ENCODE measurements around the gene CTU2.

The CTU2 gene

GRCh38 chr16:88697116-88697830 is 9.0 kb upstream of the CTU2 start:
- DNase-seq (ENCODE audit: low read depth), result no peak

GRCh38 chr16:88697831-88698615 is 8.3 kb upstream of the CTU2 start:
- DNase-seq (ENCODE audit: low read depth), result no peak

GRCh38 chr16:88698646-88699045 is 7.7 kb upstream of the CTU2 start:
- no peak for DNase-seq (ENCODE audit: low read depth)

- DNase-seq (ENCODE audit: low read depth), result no peak
These were observed 7.1 kb upstream of the CTU2 start for GRCh38 chr16:88699180-88699579.

GRCh38 chr16:88700322-88700635 is 6.0 kb upstream of the CTU2 start:
- DNase-seq (ENCODE audit: low read depth), result no peak

GRCh38 chr16:88700636-88701482 is 5.4 kb upstream of the CTU2 start:
- DNase-seq (ENCODE audit: low read depth), result peak; percentile 91

- DNase-seq (ENCODE audit: low read depth), result no peak
These were observed 4.5 kb upstream of the CTU2 start for GRCh38 chr16:88701581-88702370.

GRCh38 chr16:88702371-88703210 is 3.7 kb upstream of the CTU2 start:
- DNase-seq (ENCODE audit: low read depth), result no peak

GRCh38 chr16:88703486-88704309 is 2.6 kb upstream of the CTU2 start:
- peak; percentile 56 for DNase-seq (ENCODE audit: low read depth)

GRCh38 chr16:88705076-88705684 is 1.1 kb upstream of the CTU2 start:
- DNase-seq (ENCODE audit: low read depth), result no peak

- no peak for DNase-seq (ENCODE audit: low read depth)
These were observed 488 bp upstream of the CTU2 start for GRCh38 chr16:88705801-88706228.

GRCh38 chr16:88706965-88707826 is 893 bp downstream of the CTU2 start:
- DNase-seq (ENCODE audit: low read depth), result no peak

- no peak for DNase-seq (ENCODE audit: low read depth)
These were observed 4.3 kb downstream of the CTU2 start for GRCh38 chr16:88710556-88710955.

- DNase-seq (ENCODE audit: low read depth), result no peak
These were observed 5.5 kb downstream of the CTU2 start for GRCh38 chr16:88711750-88712340.

- no peak for DNase-seq (ENCODE audit: low read depth)
These were observed 6.2 kb downstream of the CTU2 start for GRCh38 chr16:88712362-88712979.

- DNase-seq (ENCODE audit: low read depth), result no peak
These were observed 6.8 kb downstream of the CTU2 start for GRCh38 chr16:88713054-88713453.

- no peak for DNase-seq (ENCODE audit: low read depth)
These were observed 7.5 kb downstream of the CTU2 start for GRCh38 chr16:88713568-88714419.
